RPMI7951 (cell line): ENCODE data around the gene PLPPR3. TPM values are rescaled to one million over a fixed set of nuclear protein-coding genes. Genes with fewer than 3 reads are reported as not detected.
"Not testable (repeated sequence)": the region's sequence is repeated elsewhere in the genome, so short reads cannot be mapped to it uniquely, and the experiment has no call there.

Source experiments
- DNase-seq: peaks from one replicate; pipeline ENCODE4 v3.0.0-alpha.2; 2012; ENCODE audit warnings: low read depth
- total RNA-seq: library from RNA; depleted of rRNA; stranded (reverse); fragments of >200 nt; shearing (Covaris generic); gene quantifications from 2 replicates; pipeline ENCODE4 v1.2.3, GENCODE V29; 2014

The PLPPR3 gene
- total RNA-seq, 1 experiment from 2014 or later = not detected

GRCh38 chr19:853614-854220, 32.0 kb upstream of the PLPPR3 start:
- not testable (repeated sequence) for DNase-seq

GRCh38 chr19:853014-853585, 31.3 kb upstream of the PLPPR3 start:
- no peak for DNase-seq

- no peak for DNase-seq
These were observed 30.6 kb upstream of the PLPPR3 start, which contains the start of gene ELANE for GRCh38 chr19:852136-853013. Gene ELANE, plus strand, starts transcription at chr19:852303. Its CDS starts 26 bp downstream, at chr19:852329.

- no peak for DNase-seq
These were observed 29.2 kb upstream of the PLPPR3 start for GRCh38 chr19:850979-851335.

- DNase-seq = peak; percentile 96
These were observed 28.6 kb upstream of the PLPPR3 start for GRCh38 chr19:850221-850978.

GRCh38 chr19:849195-849594, 27.4 kb upstream of the PLPPR3 start:
- DNase-seq = not testable (repeated sequence)

- DNase-seq = no peak
These were observed 26.7 kb upstream of the PLPPR3 start for GRCh38 chr19:848386-848921.

- DNase-seq = no peak
These were observed 24.2 kb upstream of the PLPPR3 start for GRCh38 chr19:845707-846521.

- DNase-seq = no peak
These were observed 22.8 kb upstream of the PLPPR3 start for GRCh38 chr19:844546-844971.

- no peak for DNase-seq
These were observed 22.2 kb upstream of the PLPPR3 start for GRCh38 chr19:843836-844545.

GRCh38 chr19:843180-843835, 21.6 kb upstream of the PLPPR3 start:
- DNase-seq = no peak

- not testable (repeated sequence) for DNase-seq
These were observed 21.0 kb upstream of the PLPPR3 start for GRCh38 chr19:842802-843179.

- no peak for DNase-seq
These were observed 18.9 kb upstream of the PLPPR3 start, which contains the start of gene PRTN3 for GRCh38 chr19:840519-841206. Gene PRTN3, plus strand, starts transcription at chr19:840999. Its CDS starts 10 bp downstream, at chr19:841009.

GRCh38 chr19:835210-835810, 13.6 kb upstream of the PLPPR3 start:
- DNase-seq = no peak

GRCh38 chr19:834216-834615, 12.5 kb upstream of the PLPPR3 start:
- DNase-seq = peak; percentile 34

- DNase-seq = no peak
These were observed 9.9 kb upstream of the PLPPR3 start for GRCh38 chr19:831407-832369.

GRCh38 chr19:829129-829758, 7.5 kb upstream of the PLPPR3 start:
- DNase-seq = no peak
